NCI-H2107 treated with DMSO at 0.1 percent for 48 hours (cell line): ENCODE measurements around the gene FARP1.

ENCODE experiments used
- DNase-seq: peaks from one replicate; lab custom pipeline; 2025; ENCODE audit not compliant: unreplicated experiment; lab: John Stamatoyannopoulos, UW

FARP1 gene

GRCh38 chr13:98278068-98278724 is 135.3 kb downstream of the FARP1 start:
- DNase-seq: no peak

- DNase-seq: peak; percentile 85
These were observed 136.7 kb downstream of the FARP1 start for GRCh38 chr13:98279473-98280175.

GRCh38 chr13:98280176-98280510 is 137.2 kb downstream of the FARP1 start:
- no peak for DNase-seq

- DNase-seq: no peak
These were observed 141.8 kb downstream of the FARP1 start for GRCh38 chr13:98284679-98285078.

GRCh38 chr13:98285317-98285716 is 142.4 kb downstream of the FARP1 start:
- peak; percentile 93 for DNase-seq

GRCh38 chr13:98285852-98286594 is 143.1 kb downstream of the FARP1 start:
- DNase-seq: peak; percentile 74

GRCh38 chr13:98286799-98287198 is 143.9 kb downstream of the FARP1 start:
- peak; percentile 16 for DNase-seq

- DNase-seq: no peak
These were observed 145.3 kb downstream of the FARP1 start for GRCh38 chr13:98288211-98288610.

- DNase-seq: no peak
These were observed 146.5 kb downstream of the FARP1 start for GRCh38 chr13:98289339-98289945.

GRCh38 chr13:98290261-98290660 is 147.4 kb downstream of the FARP1 start:
- no peak for DNase-seq

GRCh38 chr13:98291658-98292057 is 148.8 kb downstream of the FARP1 start:
- no peak for DNase-seq

- DNase-seq: no peak
These were observed 150.2 kb downstream of the FARP1 start for GRCh38 chr13:98293103-98293502.

- DNase-seq: no peak
These were observed 150.8 kb downstream of the FARP1 start for GRCh38 chr13:98293570-98294142.

- DNase-seq: no peak
These were observed 152.5 kb downstream of the FARP1 start for GRCh38 chr13:98295371-98295770.

GRCh38 chr13:98297051-98297450 is 154.2 kb downstream of the FARP1 start:
- peak; percentile 70 for DNase-seq

- no peak for DNase-seq
These were observed 154.9 kb downstream of the FARP1 start for GRCh38 chr13:98297745-98298144.

GRCh38 chr13:98298599-98298998 is 155.7 kb downstream of the FARP1 start:
- DNase-seq: peak; percentile 63

GRCh38 chr13:98299235-98299965 is 156.5 kb downstream of the FARP1 start:
- DNase-seq: no peak

- DNase-seq: no peak
These were observed 157.1 kb downstream of the FARP1 start for GRCh38 chr13:98299966-98300350.

GRCh38 chr13:98300956-98301641 is 158.2 kb downstream of the FARP1 start:
- DNase-seq: peak; percentile 45
